Caco-2 (cell line): Measurements from ENCODE around the gene MYBBP1A. TPM values are rescaled to one million over a fixed set of nuclear protein-coding genes. Genes with fewer than 3 reads are reported as not detected.

Source experiments
- BruUV-seq: library from RNA; stranded (reverse); fragments of 400-500 nt; replicated peaks from 2 replicates; lab custom pipeline; 2021; lab: Mats Ljungman, UMichigan
- CTCF ChIA-PET: fragments of 300-600 bp; sonication (Branson Sonifier 250); formaldehyde crosslinking; loops from one replicate; lab custom pipeline; 2022; ENCODE audit warnings: antibody characterized with exemption; lab: Charles Lee
- POLR2A ChIA-PET: fragments of 300-600 bp; sonication (Branson Sonifier 250); formaldehyde crosslinking; loops from one replicate; lab custom pipeline; 2022; ENCODE audit warnings: antibody characterized with exemption; lab: Charles Lee
- DNase-seq, 2 experiments: peaks; one replicate each; pipeline versions ENCODE4 v3.0.0 to v3.0.0-alpha.2; 2020 to 2022
- H3K27me3 ChIP-seq: replicated peaks from 2 replicates; pipeline ENCODE4 v1.6.0; 2011; ENCODE audit warnings: low read length; ENCODE audit not compliant: control insufficient read depth, insufficient read depth
- H3K36me3 ChIP-seq: 2 replicates; pipeline ENCODE4 v1.5.1; 2011; ENCODE audit warnings: low read length; ENCODE audit not compliant: control insufficient read depth, insufficient read depth
- H3K4me1 ChIP-seq: fragments of 250-450 bp; sonication (Bioruptor Pico); 2 replicates; pipeline ENCODE4 v1.5.1; 2020; ENCODE audit warnings: mild to moderate bottlenecking
- H3K4me3 ChIP-seq: 2 replicates; pipeline ENCODE4 v1.5.1; 2011; ENCODE audit warnings: low read depth, mild to moderate bottlenecking, control low read depth, low read length
- H3K9me3 ChIP-seq: fragments of 250-450 bp; sonication (Bioruptor Pico); 2 replicates; pipeline ENCODE4 v1.5.1; 2020; ENCODE audit warnings: mild to moderate bottlenecking, moderate library complexity
- H3K27ac Mint-ChIP-seq: one replicate; pipeline ENCODE4 v1.8.0; 2022; ENCODE audit warnings: mixed read lengths; ENCODE audit not compliant: unreplicated experiment
- H3K27me3 Mint-ChIP-seq: one replicate; pipeline ENCODE4 v1.8.0; 2022; ENCODE audit warnings: mixed read lengths; ENCODE audit not compliant: insufficient read depth, unreplicated experiment
- H3K36me3 Mint-ChIP-seq: one replicate; pipeline ENCODE4 v1.8.0; 2022; ENCODE audit warnings: mild to moderate bottlenecking, mixed read lengths; ENCODE audit not compliant: insufficient read depth, unreplicated experiment
- H3K4me1 Mint-ChIP-seq: one replicate; pipeline ENCODE4 v1.8.0; 2022; ENCODE audit warnings: low read depth, mixed read lengths; ENCODE audit not compliant: unreplicated experiment
- H3K4me3 Mint-ChIP-seq: one replicate; pipeline ENCODE4 v1.8.0; 2022; ENCODE audit warnings: mild to moderate bottlenecking, moderate library complexity, mixed read lengths; ENCODE audit not compliant: unreplicated experiment
- H3K9me3 Mint-ChIP-seq: one replicate; pipeline ENCODE4 v1.8.0; 2022; ENCODE audit warnings: mixed read lengths; ENCODE audit not compliant: unreplicated experiment
- intact Hi-C: fragments of 100-400 bp; cut with micrococcal nuclease; formaldehyde crosslinking; loops from one replicate; pipeline ENCODE4 v1.10.0; 2022; ENCODE audit not compliant: unreplicated experiment
- total RNA-seq: library from RNA; stranded (reverse); gene quantifications from 2 replicates; pipeline ENCODE4 v1.2.3, GENCODE V29; 2022
- TF ChIP-seq, protein P1 (sequence below), 2 experiments: fragments of 200-600 bp in 1 of 2; IDR thresholded peaks; 1 replicate in 1 of 2; 2 replicates in 1 of 2; pipeline versions ENCODE4 v1.5.1 to v1.8.0; 2011 to 2022; ENCODE audit warnings: antibody characterized with exemption in 1 of 2, control low read depth in 1 of 2, inconsistent platforms in 1 of 2, low read depth in 1 of 2, low read length in 1 of 2, mild to moderate bottlenecking in 1 of 2, moderate library complexity in 1 of 2; ENCODE audit not compliant: insufficient read depth in 1 of 2, severe bottlenecking in 1 of 2, unreplicated experiment in 1 of 2

Gene MYBBP1A
- total RNA-seq, 1 experiment from 2014 or later = 44.5 TPM

DNA sequence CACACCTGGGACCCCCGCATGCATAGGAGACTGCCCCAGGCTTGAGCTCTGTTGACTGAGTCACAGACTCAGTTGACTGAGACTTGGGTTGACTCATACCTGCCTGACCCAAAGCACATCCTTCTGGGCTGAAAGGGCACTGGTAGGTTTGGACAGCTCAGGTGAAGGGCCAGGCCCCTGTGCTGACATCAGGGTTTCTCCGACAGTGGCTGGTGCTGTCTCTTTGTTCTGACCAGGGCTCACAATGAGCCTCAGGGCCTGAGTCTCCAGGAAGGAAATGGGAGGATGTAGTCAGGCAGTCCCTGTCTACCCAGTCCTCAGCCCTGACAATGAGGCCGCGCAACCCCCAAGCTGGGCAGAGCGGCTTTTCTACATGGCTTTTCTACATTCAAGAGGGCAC lies 50.0 kb downstream of the MYBBP1A start:
- no peaks in the 10 kb centered on the region for H3K36me3 Mint-ChIP-seq
- H3K4me3 Mint-ChIP-seq = no peak overlapping the region
- Histone ChIP-seq H3K27me3 (no peaks in the 10 kb centered on the region), H3K9me3 (no peaks in the 10 kb centered on the region), H3K4me1 (no peaks in the 10 kb centered on the region), H3K4me3 (no peak overlapping the region), H3K36me3 (no peaks in the 10 kb centered on the region)
- no peak overlapping the region for H3K27ac Mint-ChIP-seq
- ChIA-PET CTCF (no interaction called here), POLR2A (no interaction called here)
- H3K4me1 Mint-ChIP-seq = no peaks in the 10 kb centered on the region
- H3K9me3 Mint-ChIP-seq = no peaks in the 10 kb centered on the region
- BruUV-seq = no TSS peak
- DNase-seq = no peak
- TF ChIP-seq, protein P1, sequence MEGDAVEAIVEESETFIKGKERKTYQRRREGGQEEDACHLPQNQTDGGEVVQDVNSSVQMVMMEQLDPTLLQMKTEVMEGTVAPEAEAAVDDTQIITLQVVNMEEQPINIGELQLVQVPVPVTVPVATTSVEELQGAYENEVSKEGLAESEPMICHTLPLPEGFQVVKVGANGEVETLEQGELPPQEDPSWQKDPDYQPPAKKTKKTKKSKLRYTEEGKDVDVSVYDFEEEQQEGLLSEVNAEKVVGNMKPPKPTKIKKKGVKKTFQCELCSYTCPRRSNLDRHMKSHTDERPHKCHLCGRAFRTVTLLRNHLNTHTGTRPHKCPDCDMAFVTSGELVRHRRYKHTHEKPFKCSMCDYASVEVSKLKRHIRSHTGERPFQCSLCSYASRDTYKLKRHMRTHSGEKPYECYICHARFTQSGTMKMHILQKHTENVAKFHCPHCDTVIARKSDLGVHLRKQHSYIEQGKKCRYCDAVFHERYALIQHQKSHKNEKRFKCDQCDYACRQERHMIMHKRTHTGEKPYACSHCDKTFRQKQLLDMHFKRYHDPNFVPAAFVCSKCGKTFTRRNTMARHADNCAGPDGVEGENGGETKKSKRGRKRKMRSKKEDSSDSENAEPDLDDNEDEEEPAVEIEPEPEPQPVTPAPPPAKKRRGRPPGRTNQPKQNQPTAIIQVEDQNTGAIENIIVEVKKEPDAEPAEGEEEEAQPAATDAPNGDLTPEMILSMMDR (IDR thresholded peaks at IDR 0.05; ENCODE audit: insufficient read depth in 1 of 2, low read depth in 1 of 2, low read length in 1 of 2, severe bottlenecking in 1 of 2, unreplicated experiment in 1 of 2) = no peak
- peaks cover 3% of the 10 kb centered on the region for H3K27me3 Mint-ChIP-seq
- intact Hi-C loops = no loop called here

DNA sequence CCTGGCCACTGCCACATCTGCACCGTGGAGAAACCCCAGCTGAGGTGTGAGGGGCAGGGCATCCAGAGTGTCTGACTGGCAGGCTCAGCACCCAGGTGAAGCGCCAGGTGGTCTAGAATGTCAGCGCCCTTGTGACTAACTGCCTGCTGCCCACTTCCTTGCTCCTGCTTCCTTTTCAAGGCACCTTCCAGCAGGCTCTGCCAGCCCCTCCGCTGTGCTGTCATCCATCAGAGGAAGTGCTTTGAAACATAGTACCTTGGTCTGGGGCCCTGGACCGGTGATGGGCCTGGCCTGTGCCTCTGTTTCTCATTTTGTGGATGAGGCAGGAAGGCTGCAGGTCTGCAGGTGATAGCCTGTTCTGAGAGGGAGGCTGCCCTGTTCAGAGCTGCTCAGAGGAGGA lies 51.0 kb downstream of the MYBBP1A start:
- Histone ChIP-seq H3K4me1 (no peaks in the 10 kb centered on the region), H3K36me3 (no peaks in the 10 kb centered on the region), H3K9me3 (no peaks in the 10 kb centered on the region), H3K27me3 (no peaks in the 10 kb centered on the region), H3K4me3 (no peak overlapping the region)
- TF ChIP-seq, protein P1 (IDR thresholded peaks at IDR 0.05; ENCODE audit: insufficient read depth in 1 of 2, low read depth in 1 of 2, low read length in 1 of 2, severe bottlenecking in 1 of 2, unreplicated experiment in 1 of 2) = no peak
- intact Hi-C loops = no loop called here
- Mint-ChIP-seq H3K36me3 (no peaks in the 10 kb centered on the region), H3K27ac (no peak overlapping the region), H3K4me1 (peaks cover 5% of the 10 kb centered on the region), H3K9me3 (no peaks in the 10 kb centered on the region), H3K27me3 (peaks cover 3% of the 10 kb centered on the region), H3K4me3 (no peak overlapping the region)
- no TSS peak for BruUV-seq
- POLR2A ChIA-PET = no interaction called here
- DNase-seq = no peak
- CTCF ChIA-PET = no interaction called here

DNA sequence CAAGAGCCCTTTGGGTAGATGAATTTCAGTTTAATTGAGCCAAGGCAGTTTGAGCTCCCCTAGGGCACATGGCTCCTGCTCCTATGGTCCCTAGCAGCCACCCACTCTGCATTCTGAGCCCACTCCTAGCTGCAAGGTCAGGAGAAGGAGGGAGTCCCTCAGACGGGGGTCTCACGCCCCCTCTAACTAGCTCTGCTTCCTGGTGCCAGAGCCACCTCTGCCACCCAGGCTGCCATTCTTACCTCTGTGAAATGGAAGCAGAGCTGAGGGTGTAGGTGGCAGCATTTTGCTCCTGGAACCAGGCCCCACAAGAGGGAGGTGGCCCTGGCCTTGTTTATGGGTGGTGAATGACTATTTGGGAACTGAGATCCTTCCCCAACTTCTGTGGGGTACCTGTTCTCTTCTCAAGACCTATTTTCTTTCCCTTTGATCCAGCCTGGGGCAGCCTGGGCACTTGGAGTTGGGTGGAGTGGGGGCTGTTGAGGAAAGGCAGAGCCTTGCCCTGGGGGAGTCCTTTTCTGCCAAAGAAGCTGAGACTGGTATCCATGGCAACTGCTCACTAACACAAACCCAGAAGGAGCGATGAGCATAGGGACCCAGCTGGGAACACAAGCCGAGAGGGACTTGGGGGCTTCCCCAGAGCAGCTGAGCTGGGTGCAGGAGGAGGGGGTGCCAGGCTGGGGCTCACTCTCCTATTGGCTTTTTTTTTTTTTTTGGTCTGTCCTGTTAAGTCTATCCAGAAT lies 51.7 kb downstream of the MYBBP1A start:
- CTCF ChIA-PET = no interaction called here
- Mint-ChIP-seq H3K4me3 (no peak overlapping the region), H3K4me1 (peaks cover 5% of the 10 kb centered on the region), H3K27me3 (peaks cover 3% of the 10 kb centered on the region), H3K27ac (no peak overlapping the region), H3K9me3 (no peaks in the 10 kb centered on the region), H3K36me3 (no peaks in the 10 kb centered on the region)
- H3K27me3 ChIP-seq = no peaks in the 10 kb centered on the region
- POLR2A ChIA-PET = no interaction called here
- H3K4me3 ChIP-seq = no peak overlapping the region
- intact Hi-C loops = no loop called here
- no TSS peak for BruUV-seq
- no peaks in the 10 kb centered on the region for H3K36me3 ChIP-seq
- H3K4me1 ChIP-seq = no peaks in the 10 kb centered on the region
- TF ChIP-seq, protein P1 (IDR thresholded peaks at IDR 0.05; ENCODE audit: insufficient read depth in 1 of 2, low read depth in 1 of 2, low read length in 1 of 2, severe bottlenecking in 1 of 2, unreplicated experiment in 1 of 2) = no peak
- H3K9me3 ChIP-seq = no peaks in the 10 kb centered on the region
- no peak for DNase-seq
